Heart left ventricle (tissue), 13 donors: ENCODE results near the gene KDM4D.

Source experiments
- CTCF ChIP-seq, 12 donors: fragments of 200-600 bp; sonication (generic) in 4 of 12; IDR thresholded peaks; one replicate each; pipeline versions ENCODE4 v1.5.0 to v1.8.0; 2018 to 2022; ENCODE audit warnings: antibody characterized with exemption in 12 of 12, mild to moderate bottlenecking in 5 of 12
- POLR2A ChIP-seq, 2 donors: fragments of 450-650 bp; IDR thresholded peaks; one replicate each; pipeline ENCODE4 v1.6.1; 2017; ENCODE audit warnings: antibody characterized with exemption in 2 of 2, mild to moderate bottlenecking in 2 of 2, moderate library complexity in 2 of 2
- donor health status: ischemic (EF 13 %, LVEDD 7.1; RV severe dilation, severe dysfunction).
- donor health status: DM: no; HTN: yes; CAD: no.
- donor health status: DM: no; HTN: no; CAD: no.
- donor health status: ischemic (EF 25% LVEDD 6.9; RV normal size, moderate dysfunction).
- donor health status: ischemic (EF 25% LVEDD 5.7; RV mildly dilated, moderate dysfunction).
- donor health status: ischemic (EF 35%, LVEDD 5.7; RV mildly dilated, moderate dysfunction).
- donor health status: nonischemic (EF 11% LVEDD 7.7; RV severe dilation, severe dysfunction).
- donor health status: DM: yes; HTN: yes; CAD: no.
- donor health status: PGD.
- donor health status: ischemic (EF 29% LVEDD 5.4; RV normal size, mild dysfunction).
- donor health status: nonischemic (EF 23%, LVEDD 6.1; RV moderate dilation, normal function).

GRCh38 chr11:94933223-94934130 lies 40.0 kb upstream of the KDM4D start:
- TF ChIP-seq CTCF (IDR thresholded peaks at IDR 0.05) = no peak
- no peak for TF ChIP-seq POLR2A (IDR thresholded peaks at IDR 0.05)
